Endothelial cell of umbilical vein (primary cell): ENCODE data around the gene SCN9A.

ENCODE experiments used
- CTCF ChIP-seq, 2 donors: IDR thresholded peaks; 1 replicate in 1 of 2; 2 replicates in 1 of 2; pipeline ENCODE4 v1.5.1; 2011; ENCODE audit warnings: low read length in 2 of 2, mild to moderate bottlenecking in 2 of 2, moderate library complexity in 2 of 2, control low read depth in 1 of 2, inconsistent platforms in 1 of 2, low read depth in 1 of 2; ENCODE audit not compliant: insufficient read depth in 1 of 2; ENCODE audit errors: extremely low read depth in 1 of 2
- EZH2 ChIP-seq: IDR thresholded peaks from 2 replicates; pipeline ENCODE4 v1.6.1; 2012; ENCODE audit warnings: borderline replicate concordance, low read depth, mild to moderate bottlenecking, moderate library complexity, low read length, inconsistent platforms; ENCODE audit not compliant: severe bottlenecking
- FOS ChIP-seq: IDR thresholded peaks from 2 replicates; pipeline ENCODE4 v1.6.1; 2011; ENCODE audit warnings: mild to moderate bottlenecking, low read length, moderate library complexity, borderline replicate concordance; ENCODE audit not compliant: insufficient read depth
- GATA2 ChIP-seq: IDR thresholded peaks from 2 replicates; pipeline ENCODE4 v1.7.0; 2011; ENCODE audit warnings: low read depth, mild to moderate bottlenecking, moderate library complexity, mixed read lengths, low read length; ENCODE audit not compliant: insufficient read length, insufficient read depth
- JUN ChIP-seq: IDR thresholded peaks from 2 replicates; pipeline ENCODE4 v1.6.1; 2011; ENCODE audit warnings: borderline replicate concordance, low read depth; ENCODE audit not compliant: insufficient read length, insufficient read depth
- MAX ChIP-seq: IDR thresholded peaks from 2 replicates; pipeline ENCODE4 v1.6.1; 2011; ENCODE audit not compliant: insufficient read depth, insufficient read length
- POLR2A ChIP-seq: IDR thresholded peaks from 2 replicates; pipeline ENCODE4 v1.6.1; 2012; ENCODE audit warnings: low read depth, mild to moderate bottlenecking, control low read depth, low read length
- POLR2AphosphoS5 ChIP-seq: IDR thresholded peaks from 2 replicates; pipeline ENCODE4 v1.6.1; 2012; ENCODE audit warnings: low read depth, mild to moderate bottlenecking, control low read depth, low read length, moderate library complexity; ENCODE audit not compliant: insufficient read depth

GRCh38 chr2:166360426-166360825 lies 15.3 kb downstream of the SCN9A start:
- TF ChIP-seq CTCF (IDR thresholded peaks at IDR 0.05; ENCODE audit: extremely low read depth in 1 of 2, insufficient read depth in 1 of 2, low read depth in 1 of 2, low read length in 2 of 2) (no peak), POLR2A (no peak), POLR2AphosphoS5 (no peak), EZH2 (no peak), FOS (no peak), GATA2 (no peak), MAX (no peak), JUN (no peak)
